ENCODE results near the gene CDKN2A.
A peak's percentile ranks its signal among the peaks of the same experiment; 100 is the strongest.

The CDKN2A gene

DNA sequence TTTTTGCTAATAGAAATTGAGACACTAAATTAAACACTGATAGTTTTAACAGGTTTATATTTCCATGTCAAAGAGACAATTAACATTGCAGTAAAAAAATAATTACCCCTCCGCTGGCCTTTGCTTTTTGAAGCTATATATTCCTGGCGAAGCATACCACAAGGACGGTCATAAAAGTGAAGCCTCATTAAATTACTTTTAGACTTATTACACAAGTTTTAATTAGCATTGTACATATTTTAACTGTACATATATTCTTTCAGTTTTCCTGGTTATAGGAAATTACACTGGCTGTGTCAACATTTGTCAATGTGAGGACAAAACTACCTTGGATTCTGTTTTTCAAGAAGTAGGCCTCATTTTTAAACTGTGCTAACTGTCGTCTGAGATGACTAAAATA is 1.2 kb downstream of the CDKN2A start:
- DNase-seq (ENCODE audit: low read depth, low spot score) = peak; percentile 42
- H3K4me3 ChIP-seq (ENCODE audit: low read depth, low read length) = peak overlapping the region; percentile 81
- in situ Hi-C loops (cut with HindIII; ENCODE audit: low sequenced_read_pairs) = no loop called here
- TF ChIP-seq, protein P1, sequence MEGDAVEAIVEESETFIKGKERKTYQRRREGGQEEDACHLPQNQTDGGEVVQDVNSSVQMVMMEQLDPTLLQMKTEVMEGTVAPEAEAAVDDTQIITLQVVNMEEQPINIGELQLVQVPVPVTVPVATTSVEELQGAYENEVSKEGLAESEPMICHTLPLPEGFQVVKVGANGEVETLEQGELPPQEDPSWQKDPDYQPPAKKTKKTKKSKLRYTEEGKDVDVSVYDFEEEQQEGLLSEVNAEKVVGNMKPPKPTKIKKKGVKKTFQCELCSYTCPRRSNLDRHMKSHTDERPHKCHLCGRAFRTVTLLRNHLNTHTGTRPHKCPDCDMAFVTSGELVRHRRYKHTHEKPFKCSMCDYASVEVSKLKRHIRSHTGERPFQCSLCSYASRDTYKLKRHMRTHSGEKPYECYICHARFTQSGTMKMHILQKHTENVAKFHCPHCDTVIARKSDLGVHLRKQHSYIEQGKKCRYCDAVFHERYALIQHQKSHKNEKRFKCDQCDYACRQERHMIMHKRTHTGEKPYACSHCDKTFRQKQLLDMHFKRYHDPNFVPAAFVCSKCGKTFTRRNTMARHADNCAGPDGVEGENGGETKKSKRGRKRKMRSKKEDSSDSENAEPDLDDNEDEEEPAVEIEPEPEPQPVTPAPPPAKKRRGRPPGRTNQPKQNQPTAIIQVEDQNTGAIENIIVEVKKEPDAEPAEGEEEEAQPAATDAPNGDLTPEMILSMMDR (IDR thresholded peaks at IDR 0.05; ENCODE audit: low read depth, low read length) = no peak

- in situ Hi-C loops (cut with HindIII; ENCODE audit: low sequenced_read_pairs) = no loop called here
- H3K4me3 ChIP-seq (ENCODE audit: low read depth, low read length) = no peak overlapping the region
- TF ChIP-seq, protein P1 (IDR thresholded peaks at IDR 0.05; ENCODE audit: low read depth, low read length) = no peak
- DNase-seq (ENCODE audit: low read depth, low spot score) = no peak
These were observed 2.9 kb downstream of the CDKN2A start for GRCh38 chr9:21991072-21991959.

GRCh38 chr9:21989440-21990189 is 4.6 kb downstream of the CDKN2A start:
- in situ Hi-C loops (cut with HindIII; ENCODE audit: low sequenced_read_pairs) = no loop called here
- H3K4me3 ChIP-seq (ENCODE audit: low read depth, low read length) = no peak overlapping the region
- TF ChIP-seq, protein P1 (IDR thresholded peaks at IDR 0.05; ENCODE audit: low read depth, low read length) = no peak
- no peak for DNase-seq (ENCODE audit: low read depth, low spot score)

GRCh38 chr9:21988056-21988990 is 5.9 kb downstream of the CDKN2A start:
- H3K4me3 ChIP-seq (ENCODE audit: low read depth, low read length) = no peak overlapping the region
- in situ Hi-C loops (cut with HindIII; ENCODE audit: low sequenced_read_pairs) = no loop called here
- DNase-seq (ENCODE audit: low read depth, low spot score) = no peak
- TF ChIP-seq, protein P1 (IDR thresholded peaks at IDR 0.05; ENCODE audit: low read depth, low read length) = no peak

DNA sequence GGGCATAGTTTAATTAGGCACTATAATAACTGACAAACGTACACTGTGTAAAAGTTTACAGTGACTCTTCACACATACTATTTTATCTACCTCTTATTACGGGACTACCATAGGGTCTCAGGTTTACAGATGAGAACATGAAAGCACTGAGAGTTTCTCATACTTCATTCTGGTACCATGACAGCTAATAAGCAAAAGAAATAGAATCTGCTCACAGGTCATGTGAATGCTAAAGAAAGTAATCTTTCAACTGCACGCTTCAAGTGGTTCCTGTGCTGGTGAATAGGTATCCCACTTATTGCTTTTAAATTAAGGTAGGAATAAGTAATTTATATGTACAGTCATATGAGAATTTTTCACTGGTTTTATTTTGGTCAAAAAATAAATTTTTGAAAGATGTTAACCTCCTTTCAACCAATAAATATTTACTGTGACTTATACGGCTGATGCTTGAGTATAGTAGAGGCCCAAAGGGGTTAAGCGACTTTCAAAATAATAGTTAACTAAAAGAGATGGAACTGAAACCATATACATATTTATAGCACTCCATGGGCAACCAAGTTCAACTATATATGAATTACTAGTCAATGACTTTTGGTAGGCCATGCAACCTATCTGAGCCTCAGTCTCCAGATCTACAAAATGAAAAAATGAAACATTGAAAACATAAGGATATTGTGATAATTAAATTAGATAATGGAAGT is 8.1 kb downstream of the CDKN2A start:
- TF ChIP-seq, protein P1 (IDR thresholded peaks at IDR 0.05; ENCODE audit: low read depth, low read length) = no peak
- no peak for DNase-seq (ENCODE audit: low read depth, low spot score)
- no peak overlapping the region for H3K4me3 ChIP-seq (ENCODE audit: low read depth, low read length)
- in situ Hi-C loops (cut with HindIII; ENCODE audit: low sequenced_read_pairs) = no loop called here
